NCI-H1417 treated with DMSO at 0.1 percent for 48 hours (cell line): ENCODE data around the gene OSBPL3.

Source experiments
- DNase-seq: peaks from one replicate; lab custom pipeline; 2025; lab: John Stamatoyannopoulos, UW

OSBPL3 gene

GRCh38 chr7:24952464-24952863 lies 27.5 kb downstream of the OSBPL3 start:
- no peak for DNase-seq

- no peak for DNase-seq
These were observed 28.5 kb downstream of the OSBPL3 start for GRCh38 chr7:24951441-24951980.

- DNase-seq, result no peak
These were observed 30.1 kb downstream of the OSBPL3 start for GRCh38 chr7:24949884-24950283.

- DNase-seq, result no peak
These were observed 31.2 kb downstream of the OSBPL3 start for GRCh38 chr7:24948739-24949138.

- DNase-seq, result no peak
These were observed 33.5 kb downstream of the OSBPL3 start for GRCh38 chr7:24946467-24946866.

- DNase-seq, result no peak
These were observed 34.1 kb downstream of the OSBPL3 start for GRCh38 chr7:24945899-24946298.

- no peak for DNase-seq
These were observed 36.7 kb downstream of the OSBPL3 start for GRCh38 chr7:24943096-24943948.

- DNase-seq, result no peak
These were observed 37.8 kb downstream of the OSBPL3 start for GRCh38 chr7:24942226-24942625.

- DNase-seq, result no peak
These were observed 40.6 kb downstream of the OSBPL3 start for GRCh38 chr7:24939416-24939815.

- DNase-seq, result no peak
These were observed 43.7 kb downstream of the OSBPL3 start for GRCh38 chr7:24936121-24936824.

- no peak for DNase-seq
These were observed 46.7 kb downstream of the OSBPL3 start for GRCh38 chr7:24933298-24933697.

- no peak for DNase-seq
These were observed 47.2 kb downstream of the OSBPL3 start for GRCh38 chr7:24932815-24933214.

GRCh38 chr7:24932389-24932788 lies 47.6 kb downstream of the OSBPL3 start:
- DNase-seq, result no peak

GRCh38 chr7:24931844-24932243 lies 48.1 kb downstream of the OSBPL3 start:
- no peak for DNase-seq

- no peak for DNase-seq
These were observed 49.1 kb downstream of the OSBPL3 start for GRCh38 chr7:24930856-24931255.

GRCh38 chr7:24926623-24927524 lies 53.1 kb downstream of the OSBPL3 start:
- DNase-seq, result no peak

- no peak for DNase-seq
These were observed 55.6 kb downstream of the OSBPL3 start for GRCh38 chr7:24924375-24924774.

- DNase-seq, result no peak
These were observed 56.7 kb downstream of the OSBPL3 start for GRCh38 chr7:24923172-24923865.

- DNase-seq, result no peak
These were observed 57.7 kb downstream of the OSBPL3 start for GRCh38 chr7:24922099-24922773.

GRCh38 chr7:24921362-24921679 lies 58.7 kb downstream of the OSBPL3 start:
- no peak for DNase-seq
